ENCODE results near the gene RRP1. TPM values are rescaled to one million over a fixed set of nuclear protein-coding genes. Genes with fewer than 3 reads are reported as not detected.
"Not testable (repeated sequence)": the region's sequence is repeated elsewhere in the genome, so short reads cannot be mapped to it uniquely, and the experiment has no call there.

The RRP1 gene
- total RNA-seq, 1 donor from 2014 or later = 34.5 TPM

DNA sequence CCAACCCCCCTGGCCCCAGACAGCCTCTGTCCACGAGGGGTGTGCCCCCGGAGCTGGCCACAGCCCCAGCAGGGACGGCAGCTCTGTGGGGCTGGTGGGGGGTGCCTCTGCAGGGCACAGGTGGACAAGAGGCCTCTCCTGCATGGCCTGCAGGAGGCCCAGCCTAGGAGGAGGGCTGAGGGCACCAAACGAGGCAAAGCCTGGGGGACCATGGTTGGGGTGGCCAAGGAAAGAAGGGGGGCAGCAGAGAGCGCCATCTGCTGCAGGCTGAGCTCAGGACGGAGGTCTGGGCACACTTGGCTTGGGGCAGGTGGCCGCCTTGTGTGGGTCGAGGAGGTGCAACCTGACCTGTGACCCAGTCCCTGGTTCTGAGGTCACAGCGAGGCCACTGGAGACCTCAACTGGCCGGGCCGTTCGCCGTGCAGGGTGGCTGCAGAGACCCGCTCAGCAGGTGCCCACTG is 27.3 kb downstream of the RRP1 start:
- H3K4me3 ChIP-seq (ENCODE audit: low read depth, low read length) = no peak overlapping the region
- no peak for FAIRE-seq
- H3K27me3 ChIP-seq (ENCODE audit: control insufficient read depth, insufficient read depth, low read length) = no peaks in the 10 kb centered on the region
- DNase-seq (ENCODE audit: low read depth) = no peak
- TF ChIP-seq, protein P1, sequence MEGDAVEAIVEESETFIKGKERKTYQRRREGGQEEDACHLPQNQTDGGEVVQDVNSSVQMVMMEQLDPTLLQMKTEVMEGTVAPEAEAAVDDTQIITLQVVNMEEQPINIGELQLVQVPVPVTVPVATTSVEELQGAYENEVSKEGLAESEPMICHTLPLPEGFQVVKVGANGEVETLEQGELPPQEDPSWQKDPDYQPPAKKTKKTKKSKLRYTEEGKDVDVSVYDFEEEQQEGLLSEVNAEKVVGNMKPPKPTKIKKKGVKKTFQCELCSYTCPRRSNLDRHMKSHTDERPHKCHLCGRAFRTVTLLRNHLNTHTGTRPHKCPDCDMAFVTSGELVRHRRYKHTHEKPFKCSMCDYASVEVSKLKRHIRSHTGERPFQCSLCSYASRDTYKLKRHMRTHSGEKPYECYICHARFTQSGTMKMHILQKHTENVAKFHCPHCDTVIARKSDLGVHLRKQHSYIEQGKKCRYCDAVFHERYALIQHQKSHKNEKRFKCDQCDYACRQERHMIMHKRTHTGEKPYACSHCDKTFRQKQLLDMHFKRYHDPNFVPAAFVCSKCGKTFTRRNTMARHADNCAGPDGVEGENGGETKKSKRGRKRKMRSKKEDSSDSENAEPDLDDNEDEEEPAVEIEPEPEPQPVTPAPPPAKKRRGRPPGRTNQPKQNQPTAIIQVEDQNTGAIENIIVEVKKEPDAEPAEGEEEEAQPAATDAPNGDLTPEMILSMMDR (IDR thresholded peaks at IDR 0.05; ENCODE audit: insufficient read depth, low read length, severe bottlenecking) = no peak
- H3K36me3 ChIP-seq (ENCODE audit: control insufficient read depth, insufficient read depth, low read length) = no peaks in the 10 kb centered on the region

DNA sequence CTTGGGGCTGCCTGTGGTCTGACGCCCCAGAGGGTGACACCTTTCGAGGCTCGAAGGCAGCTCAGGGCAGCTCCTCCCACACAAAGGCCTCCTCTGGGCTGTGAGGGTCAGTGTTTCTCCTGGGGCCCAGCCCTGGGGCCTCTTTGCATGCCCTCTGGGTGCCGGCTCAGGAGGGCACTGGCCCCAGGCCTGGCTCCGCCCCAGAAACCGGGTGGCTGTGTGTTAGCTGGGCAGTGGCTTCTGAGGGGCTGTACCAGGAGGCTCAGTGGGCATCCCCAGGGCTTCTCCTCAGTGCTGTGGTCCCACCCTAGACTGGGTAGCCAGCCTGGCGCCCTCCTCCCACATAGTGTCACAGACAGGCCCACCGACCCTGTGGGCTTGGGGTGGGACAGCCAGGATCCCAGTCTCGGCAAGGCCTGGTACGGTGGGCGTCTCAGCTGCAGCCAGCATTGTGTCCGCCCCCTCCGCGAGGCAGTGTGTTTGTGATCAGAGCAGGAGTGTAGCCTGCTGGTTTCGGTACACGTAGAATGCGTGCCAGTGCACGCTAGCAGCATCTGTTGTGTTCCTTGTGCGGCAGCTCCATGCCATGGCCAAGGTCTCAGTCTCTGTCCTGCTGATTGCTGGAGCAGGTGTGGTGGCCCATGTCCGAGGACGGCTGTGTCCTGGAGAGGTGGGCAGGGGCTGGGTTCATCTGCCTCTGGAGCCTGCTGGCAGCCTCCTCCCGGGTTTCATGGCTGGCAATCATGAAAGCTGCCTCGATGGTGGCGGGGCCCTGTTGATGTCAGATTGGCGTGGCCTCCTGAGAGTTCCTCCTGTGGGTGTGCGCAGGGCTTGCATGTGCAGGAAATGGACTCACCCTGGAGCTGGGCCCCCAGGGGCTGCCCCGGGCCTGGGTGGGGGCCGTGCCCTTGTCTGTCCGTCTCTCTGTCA is 28.0 kb downstream of the RRP1 start:
- peak; percentile 13 for FAIRE-seq
- H3K36me3 ChIP-seq (ENCODE audit: control insufficient read depth, insufficient read depth, low read length) = no peaks in the 10 kb centered on the region
- H3K27me3 ChIP-seq (ENCODE audit: control insufficient read depth, insufficient read depth, low read length) = no peaks in the 10 kb centered on the region
- DNase-seq (ENCODE audit: low read depth) = no peak
- no peak overlapping the region for H3K4me3 ChIP-seq (ENCODE audit: low read depth, low read length)
- TF ChIP-seq, protein P1 (IDR thresholded peaks at IDR 0.05; ENCODE audit: insufficient read depth, low read length, severe bottlenecking) = no peak

DNA sequence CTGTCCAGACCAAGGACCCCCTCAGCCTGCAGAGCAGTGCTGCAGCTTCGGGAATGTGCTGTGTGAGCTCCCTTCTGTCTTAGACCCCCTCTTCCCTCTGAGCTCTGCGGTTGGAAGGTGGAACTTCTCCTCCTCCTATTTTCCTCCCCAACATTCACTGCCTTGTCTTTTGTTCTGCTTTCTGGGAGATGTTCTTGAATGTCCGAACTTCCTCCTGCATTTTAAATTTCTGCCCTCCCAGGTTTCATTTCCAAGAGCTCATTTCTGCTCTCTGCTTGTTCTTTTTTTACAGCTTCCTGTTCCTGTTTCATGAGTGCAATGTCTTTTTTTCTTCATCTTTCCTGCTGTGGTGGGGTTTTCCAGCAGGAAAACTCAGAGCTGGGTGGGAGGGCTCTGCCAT is 29.3 kb downstream of the RRP1 start:
- TF ChIP-seq, protein P1 (IDR thresholded peaks at IDR 0.05; ENCODE audit: insufficient read depth, low read length, severe bottlenecking) = no peak
- H3K27me3 ChIP-seq (ENCODE audit: control insufficient read depth, insufficient read depth, low read length) = no peaks in the 10 kb centered on the region
- H3K4me3 ChIP-seq (ENCODE audit: low read depth, low read length) = no peak overlapping the region
- FAIRE-seq (no peak), DNase-seq (ENCODE audit: low read depth) (no peak)
- no peaks in the 10 kb centered on the region for H3K36me3 ChIP-seq (ENCODE audit: control insufficient read depth, insufficient read depth, low read length)

DNA sequence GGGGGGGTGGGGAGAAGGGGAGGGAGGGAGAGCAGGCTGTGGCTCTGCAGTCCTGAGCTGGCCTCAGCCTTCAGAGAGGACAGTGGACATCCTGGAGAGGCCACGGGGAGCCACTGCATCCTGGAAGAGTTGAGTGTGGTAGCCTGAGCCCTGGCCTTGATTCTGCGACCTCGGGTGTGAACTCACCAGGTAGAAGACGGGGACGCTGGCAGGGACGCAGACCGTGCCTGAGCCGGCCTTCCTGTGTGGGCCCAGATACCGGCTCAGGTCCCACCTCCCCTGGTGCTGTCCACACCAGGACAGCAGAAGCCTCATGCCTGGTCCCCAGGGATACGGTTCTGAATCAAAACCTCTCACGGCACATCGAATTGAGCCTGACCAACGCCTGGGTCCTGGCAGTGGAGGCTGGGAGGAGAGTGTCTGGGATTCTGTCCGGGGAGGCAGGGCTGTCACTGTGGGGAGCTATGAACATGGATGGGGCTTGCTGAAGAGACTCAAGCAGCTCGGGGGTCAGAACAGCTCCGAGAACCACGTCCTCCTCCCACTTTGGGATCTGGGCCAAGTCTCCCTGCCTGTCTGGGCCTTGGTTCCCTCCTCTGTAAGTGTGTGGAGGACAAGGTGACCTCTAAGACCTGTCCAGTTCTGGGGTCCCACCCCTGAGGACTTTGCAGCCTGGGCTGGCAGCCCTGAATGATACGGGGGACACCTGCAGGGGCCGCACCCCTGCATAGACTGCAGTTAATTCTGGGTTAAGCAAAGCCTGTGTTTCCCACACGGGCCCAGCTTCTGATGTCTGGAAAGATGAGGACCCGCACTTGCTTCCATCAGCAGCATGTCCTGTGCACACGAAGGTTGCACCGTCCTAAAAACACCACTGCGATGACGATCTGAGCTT is 30.4 kb downstream of the RRP1 start:
- Histone ChIP-seq H3K4me3 (ENCODE audit: low read depth, low read length) (no peak overlapping the region), H3K27me3 (ENCODE audit: control insufficient read depth, insufficient read depth, low read length) (no peaks in the 10 kb centered on the region), H3K36me3 (ENCODE audit: control insufficient read depth, insufficient read depth, low read length) (no peaks in the 10 kb centered on the region)
- TF ChIP-seq, protein P1 (IDR thresholded peaks at IDR 0.05; ENCODE audit: insufficient read depth, low read length, severe bottlenecking) = no peak
- DNase-seq (ENCODE audit: low read depth) (no peak), FAIRE-seq (no peak)

DNA sequence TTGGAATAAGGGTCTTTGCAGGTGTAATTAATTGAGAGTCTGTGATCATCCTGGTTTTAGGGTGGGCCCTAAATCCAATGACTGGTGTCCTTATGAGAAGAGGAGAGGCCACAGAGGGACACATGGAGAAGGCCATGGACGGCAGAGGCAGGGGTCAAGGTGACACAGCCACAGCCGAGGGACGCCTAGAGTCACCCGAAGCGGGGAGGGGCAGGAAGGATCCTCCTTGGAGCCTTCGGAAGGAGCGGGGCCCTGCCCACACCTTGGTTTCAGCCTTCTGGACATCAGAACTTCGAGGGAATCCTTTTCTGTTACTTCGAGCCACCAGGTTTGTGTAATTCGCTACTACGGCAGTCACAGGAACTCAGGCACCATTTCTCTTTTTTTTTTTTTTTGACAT is 31.1 kb downstream of the RRP1 start:
- no peak for DNase-seq (ENCODE audit: low read depth)
- H3K4me3 ChIP-seq (ENCODE audit: low read depth, low read length) = no peak overlapping the region
- no peaks in the 10 kb centered on the region for H3K36me3 ChIP-seq (ENCODE audit: control insufficient read depth, insufficient read depth, low read length)
- TF ChIP-seq, protein P1 (IDR thresholded peaks at IDR 0.05; ENCODE audit: insufficient read depth, low read length, severe bottlenecking) = no peak
- FAIRE-seq = no peak
- no peaks in the 10 kb centered on the region for H3K27me3 ChIP-seq (ENCODE audit: control insufficient read depth, insufficient read depth, low read length)

- not testable (repeated sequence) for H3K36me3 ChIP-seq (ENCODE audit: control insufficient read depth, insufficient read depth, low read length); H3K27me3 ChIP-seq (ENCODE audit: control insufficient read depth, insufficient read depth, low read length); H3K4me3 ChIP-seq (ENCODE audit: low read depth, low read length); FAIRE-seq; DNase-seq (ENCODE audit: low read depth)
These were observed 32.8 kb downstream of the RRP1 start for GRCh38 chr21:43822166-43822565.

DNA sequence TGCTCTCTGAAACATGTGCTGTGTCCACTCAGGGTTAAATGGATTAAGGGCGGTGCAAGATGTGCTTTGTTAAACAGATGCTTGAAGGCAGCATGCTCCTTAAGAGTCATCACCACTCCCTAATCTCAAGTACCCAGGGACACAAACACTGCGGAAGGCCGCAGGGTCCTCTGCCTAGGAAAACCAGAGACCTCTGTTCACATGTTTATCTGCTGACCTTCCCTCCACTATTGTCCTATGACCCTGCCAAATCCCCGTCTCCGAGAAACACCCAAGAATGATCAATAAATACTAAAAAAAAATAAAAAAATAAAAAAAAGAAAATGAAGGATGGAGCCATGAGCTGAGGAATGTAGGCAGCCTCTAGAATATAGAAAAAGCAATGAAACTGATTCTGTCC is 33.4 kb downstream of the RRP1 start:
- H3K4me3 ChIP-seq (ENCODE audit: low read depth, low read length); H3K36me3 ChIP-seq (ENCODE audit: control insufficient read depth, insufficient read depth, low read length); FAIRE-seq; H3K27me3 ChIP-seq (ENCODE audit: control insufficient read depth, insufficient read depth, low read length); DNase-seq (ENCODE audit: low read depth): not testable (repeated sequence)

Measured in bronchial epithelial cell (primary cell).